Stomach (tissue), 4 donors: ENCODE results near the gene GALK1.

Source experiments
- CTCF ChIP-seq, 7 experiments: fragments of 450-650 bp in 4 of 7; fragments of 200-600 bp in 3 of 7; sonication (generic) in 3 of 7; IDR thresholded peaks; one replicate each; pipeline ENCODE4 v1.5.1; 2016 to 2019; ENCODE audit warnings: antibody characterized with exemption in 7 of 7, control low read depth in 2 of 7, mild to moderate bottlenecking in 1 of 7
- EP300 ChIP-seq: sonication (generic); formaldehyde crosslinking; IDR thresholded peaks from one replicate; pipeline ENCODE4 v1.6.1; 2017; ENCODE audit warnings: antibody characterized with exemption
- POLR2A ChIP-seq, 4 donors: fragments of 450-650 bp; IDR thresholded peaks; one replicate each; pipeline ENCODE4 v1.6.1; 2016; ENCODE audit warnings: antibody characterized with exemption in 4 of 4, control low read depth in 2 of 4, mild to moderate bottlenecking in 1 of 4, moderate library complexity in 1 of 4

- TF ChIP-seq POLR2A (IDR thresholded peaks at IDR 0.05) = no peak
- no peak for TF ChIP-seq EP300
- no peak for TF ChIP-seq CTCF (IDR thresholded peaks at IDR 0.05)
These were observed 42.0 kb upstream of the GALK1 start for GRCh38 chr17:75806822-75807500.
